Stimulated activated CD8-positive, alpha-beta memory T cell treated with anti-CD3 and anti-CD28 coated beads, Interleukin-4, amount 100 ng/mL, for 1 hour (primary cell): Measurements from ENCODE around the gene THUMPD2.
A peak's percentile ranks its signal among the peaks of the same experiment; 100 is the strongest.
"Not testable (repeated sequence)": the region's sequence is repeated elsewhere in the genome, so short reads cannot be mapped to it uniquely, and the experiment has no call there.

Source experiments
- DNase-seq, 2 donors: peaks; one replicate each; pipeline ENCODE4 v3.0.0-alpha.2; 2020; ENCODE audit warnings: low read depth in 2 of 2, low spot score in 1 of 2

Gene THUMPD2

DNA sequence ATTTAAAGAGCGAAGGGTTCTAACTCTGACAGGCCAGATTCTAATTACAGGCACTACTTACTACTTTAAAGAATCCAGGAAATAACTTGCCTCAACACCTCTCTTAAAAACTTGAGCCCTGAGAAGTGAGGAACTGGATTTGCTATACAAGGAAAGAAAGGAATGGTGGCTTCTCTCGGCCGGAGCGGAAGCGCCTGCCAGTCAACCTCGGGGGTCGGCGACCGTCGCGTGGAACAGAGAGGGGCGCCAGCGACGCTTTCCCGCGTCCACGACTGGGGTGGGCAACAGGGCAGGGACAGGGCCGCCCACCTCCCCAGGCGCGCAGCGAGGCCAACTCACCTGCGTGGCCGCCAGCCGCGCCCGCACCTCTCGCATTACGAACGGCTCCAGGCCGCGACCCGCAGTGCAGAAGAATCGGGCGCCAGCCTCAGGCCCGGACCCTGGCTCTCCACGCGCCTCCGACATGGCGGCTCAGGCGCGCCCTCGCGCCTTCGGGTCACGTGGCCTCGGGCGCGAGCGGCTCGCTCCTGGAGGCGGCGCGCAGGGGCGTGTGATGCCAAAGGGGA lies at the start of gene THUMPD2:
THUMPD2 (minus strand) TSS at position 484 of the 566 bp plus-strand sequence; CDS start at position 465, 19 bp downstream.
- DNase-seq: peak; percentile 8 to 14

GRCh38 chr2:39821871-39822270 lies 42.8 kb upstream of the THUMPD2 start:
- no peak for DNase-seq

GRCh38 chr2:39816845-39817244 lies 37.8 kb upstream of the THUMPD2 start:
- no peak for DNase-seq

DNA sequence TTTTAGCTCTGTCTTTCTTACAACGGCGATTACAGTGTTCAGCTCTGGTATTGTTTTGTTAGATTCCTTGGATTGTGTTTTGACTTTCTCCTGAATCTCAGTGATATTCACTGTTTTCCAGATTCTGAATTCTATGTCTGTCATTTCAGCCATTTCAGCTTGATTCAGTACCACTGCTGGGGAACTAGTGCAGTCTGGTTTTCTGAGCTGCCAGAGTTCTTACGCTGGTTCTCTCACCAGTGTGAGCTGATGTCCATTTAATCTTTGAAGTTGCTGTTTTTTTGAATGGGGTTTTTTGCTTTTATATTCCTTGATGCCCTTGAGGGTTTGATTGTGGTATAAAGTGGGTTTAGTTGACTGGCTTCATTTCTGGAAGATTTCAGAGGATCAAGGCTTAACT lies 37.4 kb upstream of the THUMPD2 start:
- DNase-seq: no peak

DNA sequence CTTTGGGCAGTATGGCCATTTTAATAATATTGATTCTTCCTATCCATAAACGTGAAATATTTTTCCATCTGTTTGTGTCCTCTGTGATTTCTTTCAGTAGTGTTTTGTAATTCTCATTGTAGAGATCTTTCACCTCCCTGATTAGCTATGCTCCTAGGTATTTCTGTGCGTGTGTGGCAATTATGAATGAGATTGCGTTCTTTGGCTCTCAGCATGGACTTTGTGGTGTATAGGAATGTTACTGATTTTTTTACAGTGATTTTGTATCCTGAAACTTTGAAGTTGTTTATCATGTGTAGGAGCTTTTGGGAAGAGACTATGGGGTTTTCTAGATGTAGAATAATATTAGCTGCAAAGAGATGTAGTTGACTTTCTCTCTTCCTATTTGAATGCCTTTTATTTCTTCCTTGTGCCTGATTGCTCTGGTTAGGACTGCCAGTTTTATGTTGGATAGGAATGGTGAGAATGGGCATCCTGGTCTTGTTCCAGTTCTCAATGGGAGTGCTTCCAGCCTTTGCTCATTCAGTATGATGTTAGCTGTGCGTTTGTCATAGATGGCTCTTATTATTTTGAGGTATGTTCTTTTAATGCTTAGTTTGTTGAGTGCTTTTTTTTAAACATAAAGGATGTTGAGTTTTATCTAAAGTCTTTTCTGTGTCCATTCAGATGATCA lies 27.0 kb upstream of the THUMPD2 start:
- no peak for DNase-seq

DNA sequence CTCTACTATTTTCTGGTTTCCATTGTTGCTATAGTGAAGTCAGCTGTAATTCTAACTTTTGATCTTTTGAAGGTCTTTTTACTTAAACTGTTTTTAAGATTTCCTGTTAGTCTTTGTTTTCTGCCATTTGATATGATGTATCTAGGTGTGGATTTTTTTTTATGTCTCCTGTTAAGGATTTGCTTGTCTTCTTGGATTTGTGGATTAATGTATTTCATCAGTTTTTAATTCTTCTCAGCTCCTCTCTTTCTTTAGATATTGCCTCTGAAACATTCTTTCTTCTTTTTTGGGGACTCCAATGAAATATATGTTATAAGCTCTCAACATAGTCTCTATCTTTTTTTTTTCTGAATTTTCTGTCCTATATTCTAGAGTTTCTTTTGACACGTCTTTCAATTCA lies 24.8 kb upstream of the THUMPD2 start:
- DNase-seq: no peak

- DNase-seq: no peak
Observed at GRCh38 chr2:39800752-39801151, 21.7 kb upstream of the THUMPD2 start.

DNA sequence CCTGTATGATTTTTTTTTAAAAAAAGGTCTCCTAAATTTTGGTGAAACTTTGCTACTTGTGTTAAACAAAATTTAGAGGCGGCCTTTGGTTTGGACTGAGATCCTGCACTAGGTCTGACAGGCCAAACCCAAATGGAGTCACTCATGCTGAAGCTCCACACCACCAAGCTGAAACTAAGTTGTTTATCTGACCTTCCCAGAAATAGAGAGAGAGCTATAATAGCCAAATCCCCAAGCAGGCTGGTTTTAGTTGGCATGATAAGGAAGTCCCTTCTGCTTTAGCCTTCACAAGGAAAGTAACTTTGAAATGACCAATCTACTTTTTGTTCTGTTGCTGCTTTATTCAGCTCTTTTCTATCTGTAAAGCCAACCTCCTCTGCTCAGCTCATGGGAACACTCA lies 17.1 kb upstream of the THUMPD2 start:
- DNase-seq: no peak

GRCh38 chr2:39790216-39790818 lies 11.3 kb upstream of the THUMPD2 start:
- not testable (repeated sequence) for DNase-seq

DNA sequence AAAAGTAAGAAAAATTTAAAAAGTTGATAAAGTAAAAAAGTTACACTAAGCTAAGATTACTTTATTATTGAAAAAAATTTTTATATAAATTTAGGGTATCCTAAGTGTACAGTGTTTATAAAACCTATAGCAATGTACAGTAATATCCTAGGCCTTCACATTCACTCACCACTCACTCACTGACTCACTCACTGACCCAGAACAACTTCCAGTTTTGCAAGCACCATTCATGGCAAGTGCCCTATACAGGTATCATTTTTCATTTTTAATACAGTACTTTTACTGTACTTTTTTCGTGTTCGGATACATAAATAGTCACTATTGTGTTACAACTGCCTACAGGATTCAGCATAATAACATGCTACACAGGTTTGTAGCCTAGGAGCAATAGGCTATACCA lies 8.9 kb upstream of the THUMPD2 start:
- no peak for DNase-seq

DNA sequence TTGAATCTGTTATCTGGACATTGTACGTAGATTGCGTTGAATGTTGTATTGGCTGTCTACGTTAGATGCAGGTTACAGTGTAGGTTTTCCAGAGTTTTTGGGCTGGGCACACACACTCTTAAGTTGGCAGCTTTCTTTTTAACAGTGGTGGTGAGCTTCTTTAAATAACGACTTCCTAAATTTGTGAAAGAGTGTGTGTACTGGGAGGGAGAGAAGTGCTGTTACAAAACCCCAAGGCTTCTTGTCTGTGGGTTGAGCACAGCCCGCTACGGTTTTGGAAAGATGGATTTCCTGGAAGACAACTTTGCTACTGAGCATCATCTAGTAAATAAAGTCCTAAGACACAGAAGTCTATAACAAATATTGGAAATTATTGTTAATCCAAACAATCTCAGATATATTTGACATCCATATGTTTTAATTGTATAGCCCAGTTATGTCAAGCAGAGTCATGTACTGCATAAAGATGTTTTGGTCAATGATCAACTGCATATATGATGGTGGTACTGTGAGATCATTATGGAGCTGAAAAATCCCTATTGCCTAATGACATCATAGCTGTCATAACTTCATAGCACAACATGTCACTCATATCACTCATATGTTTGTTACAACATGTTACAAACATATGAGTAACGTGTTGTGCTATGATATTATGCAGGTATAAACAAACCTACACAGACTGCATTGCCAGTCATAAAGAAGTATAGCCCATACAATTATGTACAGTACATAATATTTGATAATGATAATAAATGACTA lies 7.9 kb upstream of the THUMPD2 start:
- no peak for DNase-seq

DNA sequence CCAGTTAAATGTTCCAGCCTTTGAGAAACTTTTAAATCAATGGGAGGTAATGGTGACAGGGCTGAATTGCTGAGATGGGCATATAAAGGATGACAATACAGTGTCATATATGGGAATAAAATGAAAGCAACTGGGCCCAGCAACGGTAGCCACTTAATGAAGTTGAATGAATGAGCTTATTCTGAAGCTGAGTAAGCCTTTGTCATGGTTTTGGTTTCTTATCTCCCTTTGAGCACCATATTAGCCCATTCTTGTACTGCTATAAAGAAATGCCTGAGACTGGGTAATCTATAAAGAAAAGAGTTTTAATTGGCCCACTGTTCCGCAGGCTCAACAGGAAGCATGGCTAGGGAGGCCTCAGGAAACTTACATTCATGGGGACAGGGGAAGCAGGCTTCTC lies 3.5 kb upstream of the THUMPD2 start:
- no peak for DNase-seq

GRCh38 chr2:39781697-39782096 lies 2.6 kb upstream of the THUMPD2 start:
- DNase-seq: no peak

DNA sequence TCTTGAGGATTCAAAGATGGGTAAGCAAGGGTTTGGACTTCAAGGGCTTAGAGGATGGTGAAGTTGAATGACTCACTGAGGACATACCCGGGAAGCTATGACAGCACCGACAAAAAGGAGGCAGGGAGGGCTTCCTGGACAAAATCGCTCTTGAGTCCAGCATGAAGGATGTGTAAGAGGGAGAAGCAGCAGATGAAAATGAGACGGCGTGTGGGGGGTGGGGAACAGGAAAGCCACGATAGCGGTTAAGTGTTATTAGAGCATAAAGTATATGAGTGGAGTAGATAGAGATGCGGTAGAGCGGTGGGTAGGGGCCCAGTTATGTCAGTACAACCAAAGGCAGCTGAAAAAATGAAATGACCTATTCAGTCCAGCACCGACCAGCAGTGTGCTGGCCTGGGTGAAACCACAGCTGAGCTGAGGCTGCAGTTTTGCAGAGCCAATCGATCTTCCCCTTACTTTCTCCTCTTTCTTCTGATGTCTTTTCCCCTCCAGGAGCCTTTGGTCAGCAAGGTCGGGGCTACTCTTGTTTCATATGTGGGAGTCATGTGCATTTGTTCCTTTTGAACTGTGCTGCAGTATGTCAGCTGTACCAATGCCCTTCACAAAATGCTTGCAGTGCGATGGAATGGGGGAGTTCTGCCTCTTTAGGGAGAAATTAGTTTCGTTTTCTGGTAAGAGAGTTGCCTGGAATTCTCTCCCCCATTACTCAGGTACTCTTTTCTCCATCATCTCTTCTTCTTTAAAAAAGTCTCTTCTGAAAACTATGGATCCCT lies 2.0 kb upstream of the THUMPD2 start:
- DNase-seq: no peak

- no peak for DNase-seq
Observed at GRCh38 chr2:39779927-39780326, 869 bp upstream of the THUMPD2 start.

DNA sequence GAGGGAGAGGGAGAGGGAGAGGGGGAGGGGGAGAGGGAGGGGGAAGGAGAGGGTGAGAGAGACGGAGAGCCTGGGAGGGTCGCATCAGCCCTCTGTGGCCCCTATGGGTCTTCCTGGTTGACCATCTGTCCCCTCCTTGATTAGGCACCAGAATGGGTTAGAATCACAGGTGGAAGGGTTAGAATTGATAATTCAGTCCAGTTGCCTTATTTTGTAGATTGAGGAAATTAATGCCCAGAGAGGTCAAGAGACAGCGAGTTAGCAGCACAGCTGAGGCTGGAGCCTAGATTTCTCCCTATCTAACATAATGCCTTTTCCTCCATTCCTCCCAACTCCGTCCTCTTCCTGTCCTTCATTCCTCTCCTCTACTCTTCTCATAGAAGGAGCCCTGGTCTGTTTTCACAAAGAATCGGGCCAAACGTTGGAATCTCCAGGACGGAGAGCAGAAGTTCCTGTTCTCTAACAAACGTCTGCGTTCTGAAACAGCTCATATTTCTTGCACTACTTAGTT lies 338 bp upstream of the THUMPD2 start:
- no peak for DNase-seq

DNA sequence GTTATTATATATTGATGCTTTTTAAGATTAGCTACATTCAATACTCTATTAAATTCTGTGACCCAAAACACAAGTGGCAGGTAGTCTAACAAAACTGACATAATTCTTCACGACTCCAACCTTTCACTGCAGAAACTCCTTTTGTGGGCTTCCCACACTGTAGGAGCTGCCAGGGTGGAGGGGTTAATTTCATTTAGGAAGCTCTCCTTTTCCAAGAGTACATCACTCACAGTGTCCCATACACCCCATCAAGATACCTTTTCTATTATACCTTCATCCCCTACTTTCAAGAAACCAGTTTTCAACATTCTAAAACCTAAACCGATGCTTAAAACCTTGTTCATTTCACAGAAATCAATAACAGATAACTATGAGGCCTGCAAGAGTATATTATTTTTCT lies 825 bp downstream of the THUMPD2 start:
- no peak for DNase-seq

DNA sequence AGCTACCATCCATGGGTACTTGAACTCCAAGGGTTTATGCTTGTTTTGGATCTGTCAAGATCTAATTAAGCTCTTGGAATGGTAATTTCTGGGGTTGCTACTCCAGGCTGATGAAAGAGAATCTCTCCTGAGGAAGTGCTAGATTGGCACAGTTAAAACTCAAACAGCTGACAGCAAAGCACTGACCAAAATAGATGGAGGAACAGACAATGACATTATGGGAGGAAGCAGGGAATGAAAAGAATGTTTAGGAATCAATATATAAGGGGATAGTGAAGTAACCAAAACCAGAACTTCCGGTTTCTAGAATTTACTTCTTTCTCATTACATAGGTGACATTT lies 6.3 kb downstream of the THUMPD2 start:
- no peak for DNase-seq

- no peak for DNase-seq
Observed at GRCh38 chr2:39772086-39772811, 6.8 kb downstream of the THUMPD2 start.

GRCh38 chr2:39762448-39762847 lies 16.6 kb downstream of the THUMPD2 start:
- DNase-seq: no peak

- DNase-seq: no peak
Observed at GRCh38 chr2:39757156-39757555, 21.9 kb downstream of the THUMPD2 start.
